ENCODE measurements around the gene NLGN2. TPM values are rescaled to one million over a fixed set of nuclear protein-coding genes. Genes with fewer than 3 reads are reported as not detected.

The NLGN2 gene
- total RNA-seq, 1 experiment from 2014 or later = 36.9 TPM

DNA sequence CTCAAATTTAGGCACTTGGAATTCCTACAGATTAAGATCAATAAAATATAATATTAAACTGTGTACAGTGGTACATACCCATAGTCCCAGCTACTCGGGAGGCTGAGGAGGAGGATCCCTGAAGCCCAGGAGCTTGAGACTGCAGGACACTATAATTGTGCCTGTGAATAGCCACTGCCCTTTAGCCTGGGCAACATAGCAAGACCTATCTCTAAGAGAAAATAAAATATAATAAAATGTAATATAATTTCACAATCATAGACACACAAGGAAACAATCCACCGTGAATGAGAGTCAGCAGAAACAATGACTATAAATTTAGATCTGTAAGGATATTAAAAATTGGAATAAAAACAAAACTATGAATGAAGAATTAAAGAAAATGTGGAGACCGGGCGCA lies 36.8 kb upstream of the NLGN2 start:
- POLR2A ChIA-PET (ENCODE audit: low non-redundant PET) = interaction anchor here (0.7 kb wide), 1 partner anchor 120 kb away, joined by 3 read pairs; no protein-coding TSS in a partner anchor
- TF ChIP-seq, protein P1, sequence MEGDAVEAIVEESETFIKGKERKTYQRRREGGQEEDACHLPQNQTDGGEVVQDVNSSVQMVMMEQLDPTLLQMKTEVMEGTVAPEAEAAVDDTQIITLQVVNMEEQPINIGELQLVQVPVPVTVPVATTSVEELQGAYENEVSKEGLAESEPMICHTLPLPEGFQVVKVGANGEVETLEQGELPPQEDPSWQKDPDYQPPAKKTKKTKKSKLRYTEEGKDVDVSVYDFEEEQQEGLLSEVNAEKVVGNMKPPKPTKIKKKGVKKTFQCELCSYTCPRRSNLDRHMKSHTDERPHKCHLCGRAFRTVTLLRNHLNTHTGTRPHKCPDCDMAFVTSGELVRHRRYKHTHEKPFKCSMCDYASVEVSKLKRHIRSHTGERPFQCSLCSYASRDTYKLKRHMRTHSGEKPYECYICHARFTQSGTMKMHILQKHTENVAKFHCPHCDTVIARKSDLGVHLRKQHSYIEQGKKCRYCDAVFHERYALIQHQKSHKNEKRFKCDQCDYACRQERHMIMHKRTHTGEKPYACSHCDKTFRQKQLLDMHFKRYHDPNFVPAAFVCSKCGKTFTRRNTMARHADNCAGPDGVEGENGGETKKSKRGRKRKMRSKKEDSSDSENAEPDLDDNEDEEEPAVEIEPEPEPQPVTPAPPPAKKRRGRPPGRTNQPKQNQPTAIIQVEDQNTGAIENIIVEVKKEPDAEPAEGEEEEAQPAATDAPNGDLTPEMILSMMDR (conservative IDR thresholded peaks at IDR 0.05; ENCODE audit: low read depth, low read length) = no peak
- no peak for TF ChIP-seq EZH2 (IDR thresholded peaks at IDR 0.05; ENCODE audit: borderline replicate concordance, low read depth, low read length, poor library complexity, severe bottlenecking)
- BruUV-seq (replicated peaks) = no TSS peak
- no peaks in the 10 kb centered on the region for H3K9me3 ChIP-seq (ENCODE audit: low read depth, low read length, poor library complexity, severe bottlenecking)
- H3K4me3 ChIP-seq (ENCODE audit: low read depth, low read length, poor library complexity, severe bottlenecking) = no peak overlapping the region
- no peaks in the 10 kb centered on the region for H3K36me3 ChIP-seq (ENCODE audit: insufficient read depth, low read length, poor library complexity, severe bottlenecking)
- CTCF ChIA-PET = interaction anchor here (0.6 kb wide), 2 partner anchors 151 to 233 kb away, joined by 5 to 13 read pairs; partner anchors contain the start of genes ACADVL and DLG4
- no peak overlapping the region for H3K27ac ChIP-seq (ENCODE audit: low read depth, low read length, poor library complexity, severe bottlenecking)
- H3K27me3 ChIP-seq (replicated peaks; ENCODE audit: insufficient read depth, low read depth, low read length, poor library complexity) = no peaks in the 10 kb centered on the region
- no peaks in the 10 kb centered on the region for H3K4me1 ChIP-seq (ENCODE audit: insufficient read depth, low read length, poor library complexity, severe bottlenecking)
- DNase-seq (ENCODE audit: low spot score) = no peak
- intact Hi-C loops (cut with micrococcal nuclease; ENCODE audit: unreplicated experiment) = no loop called here

DNA sequence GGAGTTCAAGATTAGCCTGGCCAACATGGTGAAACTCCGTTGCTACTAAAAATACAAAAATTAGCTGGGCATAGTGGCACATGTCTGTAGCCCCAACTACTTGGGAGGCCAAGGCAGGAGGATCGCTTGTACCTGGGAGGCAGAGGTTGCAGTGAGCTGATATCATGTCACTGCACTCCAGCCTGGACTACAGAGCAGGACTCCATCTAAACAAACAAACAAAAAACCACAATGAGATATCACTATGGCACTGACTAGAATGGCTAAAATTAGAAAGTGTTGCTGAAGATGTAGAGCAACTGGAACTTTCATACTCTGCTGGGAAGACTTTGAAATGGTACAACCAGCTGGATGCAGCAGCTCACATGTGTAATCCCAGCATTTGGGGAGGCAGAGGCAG lies 33.3 kb upstream of the NLGN2 start:
- Histone ChIP-seq H3K27ac (ENCODE audit: low read depth, low read length, poor library complexity, severe bottlenecking) (no peak overlapping the region), H3K4me3 (ENCODE audit: low read depth, low read length, poor library complexity, severe bottlenecking) (no peak overlapping the region), H3K4me1 (ENCODE audit: insufficient read depth, low read length, poor library complexity, severe bottlenecking) (no peaks in the 10 kb centered on the region), H3K36me3 (ENCODE audit: insufficient read depth, low read length, poor library complexity, severe bottlenecking) (no peaks in the 10 kb centered on the region), H3K9me3 (ENCODE audit: low read depth, low read length, poor library complexity, severe bottlenecking) (no peaks in the 10 kb centered on the region), H3K27me3 (replicated peaks; ENCODE audit: insufficient read depth, low read depth, low read length, poor library complexity) (no peaks in the 10 kb centered on the region)
- ChIA-PET CTCF (interaction anchor here (0.6 kb wide), 1 partner anchor 129 kb away, joined by 3 read pairs; no protein-coding TSS in a partner anchor), POLR2A (ENCODE audit: low non-redundant PET) (no interaction called here)
- intact Hi-C loops (cut with micrococcal nuclease; ENCODE audit: unreplicated experiment) = no loop called here
- DNase-seq (ENCODE audit: low spot score) = no peak
- BruUV-seq (replicated peaks) = no TSS peak
- TF ChIP-seq, protein P1 (conservative IDR thresholded peaks at IDR 0.05; ENCODE audit: low read depth, low read length) = no peak

DNA sequence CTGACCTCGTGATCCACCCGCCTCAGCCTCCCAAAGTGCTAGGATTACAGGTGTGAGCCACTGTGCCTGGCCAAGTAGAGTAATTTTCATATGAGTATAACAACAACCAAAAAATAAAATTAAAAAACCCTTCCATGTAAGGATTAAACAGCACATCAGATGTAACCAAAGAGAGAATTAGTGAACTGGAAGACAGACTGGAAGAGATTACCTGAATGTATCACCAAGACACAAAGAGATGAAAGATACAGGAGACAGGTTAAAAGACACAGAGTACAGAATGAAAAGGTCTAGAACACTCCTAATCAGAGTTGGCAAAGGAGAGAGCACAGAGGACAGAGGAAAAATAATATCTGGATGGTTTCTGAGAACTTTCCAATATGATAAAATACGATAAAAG lies 28.5 kb upstream of the NLGN2 start:
- intact Hi-C loops (cut with micrococcal nuclease; ENCODE audit: unreplicated experiment) = no loop called here
- no TSS peak for BruUV-seq (replicated peaks)
- no peaks in the 10 kb centered on the region for H3K27me3 ChIP-seq (replicated peaks; ENCODE audit: insufficient read depth, low read depth, low read length, poor library complexity)
- DNase-seq (ENCODE audit: low spot score) = no peak
- H3K4me3 ChIP-seq (ENCODE audit: low read depth, low read length, poor library complexity, severe bottlenecking) = no peak overlapping the region
- ChIA-PET POLR2A (ENCODE audit: low non-redundant PET) (no interaction called here), CTCF (no interaction called here)
- no peak overlapping the region for H3K27ac ChIP-seq (ENCODE audit: low read depth, low read length, poor library complexity, severe bottlenecking)
- TF ChIP-seq EZH2 (IDR thresholded peaks at IDR 0.05; ENCODE audit: borderline replicate concordance, low read depth, low read length, poor library complexity, severe bottlenecking) = no peak
- TF ChIP-seq, protein P1 (conservative IDR thresholded peaks at IDR 0.05; ENCODE audit: low read depth, low read length) = no peak
- no peaks in the 10 kb centered on the region for H3K9me3 ChIP-seq (ENCODE audit: low read depth, low read length, poor library complexity, severe bottlenecking)
- H3K4me1 ChIP-seq (ENCODE audit: insufficient read depth, low read length, poor library complexity, severe bottlenecking) = no peaks in the 10 kb centered on the region
- no peaks in the 10 kb centered on the region for H3K36me3 ChIP-seq (ENCODE audit: insufficient read depth, low read length, poor library complexity, severe bottlenecking)
